HepG2 (cell line): ENCODE data around the gene PLEKHG2. TPM values are rescaled to one million over a fixed set of nuclear protein-coding genes. Genes with fewer than 3 reads are reported as not detected.

Experiments
- AKAP8 ChIP-seq: sonication (generic); formaldehyde crosslinking; IDR thresholded peaks from 2 replicates; pipeline ENCODE4 v1.5.1; 2020; ENCODE audit warnings: mild to moderate bottlenecking, missing genetic modification reagents
- ATF1 ChIP-seq: IDR thresholded peaks from 2 replicates; pipeline ENCODE4 v1.6.1; 2016; ENCODE audit warnings: mild to moderate bottlenecking, control low read depth
- GLI4 ChIP-seq: sonication (generic); formaldehyde crosslinking; IDR thresholded peaks from 2 replicates; pipeline ENCODE4 v1.5.1; 2020; ENCODE audit warnings: missing genetic modification reagents, mild to moderate bottlenecking, moderate library complexity, borderline replicate concordance
- KAT8 ChIP-seq: IDR thresholded peaks from 2 replicates; pipeline ENCODE4 v1.6.1; 2016; ENCODE audit warnings: missing genetic modification reagents, missing compliant biosample characterization
- PCBP2 ChIP-seq: fragments of 200-400 bp; formaldehyde crosslinking; optimal IDR thresholded peaks from 2 replicates; pipeline ENCODE3; 2018; ENCODE audit warnings: low read length, low read depth; ENCODE audit not compliant: poor library complexity, severe bottlenecking
- PRPF4 ChIP-seq: fragments of 200-400 bp; formaldehyde crosslinking; IDR thresholded peaks from 2 replicates; pipeline ENCODE4 v1.6.1; 2016; ENCODE audit warnings: low read length, low read depth; ENCODE audit not compliant: poor library complexity, severe bottlenecking
- REXO4 ChIP-seq: sonication (generic); formaldehyde crosslinking; IDR thresholded peaks from 2 replicates; pipeline ENCODE4 v1.8.0; 2022; ENCODE audit warnings: missing genetic modification reagents, mild to moderate bottlenecking, borderline replicate concordance
- TCF12 ChIP-seq, 2 experiments: fragments of 450-650 bp in 1 of 2; sonication (generic) in 1 of 2; formaldehyde crosslinking in 1 of 2; IDR thresholded peaks; 2 replicates each; pipeline versions ENCODE4 v1.6.1 to v1.8.0; 2017 to 2022; ENCODE audit warnings: antibody characterized with exemption in 1 of 2, mild to moderate bottlenecking in 1 of 2, missing genetic modification reagents in 1 of 2, moderate library complexity in 1 of 2
- ZNF367 ChIP-seq: sonication (generic); formaldehyde crosslinking; IDR thresholded peaks from 2 replicates; pipeline ENCODE4 v1.4.0; 2020; ENCODE audit warnings: missing genetic modification reagents, borderline replicate concordance
- ZNF446 ChIP-seq: sonication (generic); formaldehyde crosslinking; IDR thresholded peaks from 2 replicates; pipeline ENCODE4 v1.5.0; 2020; ENCODE audit warnings: mild to moderate bottlenecking, missing genetic modification reagents
- ZNF563 ChIP-seq: sonication (generic); formaldehyde crosslinking; IDR thresholded peaks from 2 replicates; pipeline ENCODE4 v1.8.0; 2022; ENCODE audit warnings: mild to moderate bottlenecking, moderate library complexity, missing genetic modification reagents
- ZNF790 ChIP-seq: sonication (generic); formaldehyde crosslinking; IDR thresholded peaks from 2 replicates; pipeline ENCODE4 v1.8.0; 2022; ENCODE audit warnings: missing genetic modification reagents, mild to moderate bottlenecking, borderline replicate concordance
- ZNF800 ChIP-seq: sonication (generic); formaldehyde crosslinking; IDR thresholded peaks from 2 replicates; pipeline ENCODE4 v1.4.0; 2020; ENCODE audit warnings: missing genetic modification reagents
- polyA plus RNA-seq, 8 experiments: library from polyadenylated mRNA; depleted of rRNA in 3 of 8; stranded (reverse) in 7 of 8; unstranded in 1 of 8; fragments of >200 nt; fragmentation: Illumina TruSeq in 4 of 8; extraction: Trizol in 4 of 8; gene quantifications; 2 replicates each; pipeline versions ENCODE4 v1.2.1 to v1.2.3, GENCODE V29; 2011 to 2016; ENCODE audit warnings: low read depth in 4 of 8, missing spikeins in 1 of 8, mixed read lengths in 1 of 8; ENCODE audit not compliant: insufficient read depth in 1 of 8
- total RNA-seq, 5 experiments: library from RNA; depleted of rRNA; stranded (reverse); fragments of >200 nt; fragmentation: Illumina TruSeq; extraction: Trizol; gene quantifications; 2 replicates each; pipeline ENCODE4 v1.2.3, GENCODE V29; 2016; ENCODE audit warnings: low read depth in 1 of 5
- TF ChIP-seq, protein P1 (sequence below): sonication (generic); formaldehyde crosslinking; conservative IDR thresholded peaks from 2 replicates; pipeline ENCODE4 v1.4.0; 2020; ENCODE audit warnings: missing genetic modification reagents
- TF ChIP-seq, protein P2 (sequence below): sonication (generic); formaldehyde crosslinking; IDR thresholded peaks from 2 replicates; pipeline ENCODE4 v1.9.0; 2021; ENCODE audit warnings: mild to moderate bottlenecking, missing genetic modification reagents
- TF ChIP-seq, protein P3 (sequence below): sonication (generic); formaldehyde crosslinking; IDR thresholded peaks from 2 replicates; pipeline ENCODE4 v1.8.0; 2022; ENCODE audit warnings: low read depth, missing genetic modification reagents

The PLEKHG2 gene
- total and polyA plus RNA-seq, 2 of the 13 experiments (the other 11 are each of a cell fraction or from before 2014, with no cell fraction given), result 3.6 to 6.8 TPM

GRCh38 chr19:39409208-39410016 is 3.1 kb upstream of the PLEKHG2 start (continued):
- TF ChIP-seq, protein P1, sequence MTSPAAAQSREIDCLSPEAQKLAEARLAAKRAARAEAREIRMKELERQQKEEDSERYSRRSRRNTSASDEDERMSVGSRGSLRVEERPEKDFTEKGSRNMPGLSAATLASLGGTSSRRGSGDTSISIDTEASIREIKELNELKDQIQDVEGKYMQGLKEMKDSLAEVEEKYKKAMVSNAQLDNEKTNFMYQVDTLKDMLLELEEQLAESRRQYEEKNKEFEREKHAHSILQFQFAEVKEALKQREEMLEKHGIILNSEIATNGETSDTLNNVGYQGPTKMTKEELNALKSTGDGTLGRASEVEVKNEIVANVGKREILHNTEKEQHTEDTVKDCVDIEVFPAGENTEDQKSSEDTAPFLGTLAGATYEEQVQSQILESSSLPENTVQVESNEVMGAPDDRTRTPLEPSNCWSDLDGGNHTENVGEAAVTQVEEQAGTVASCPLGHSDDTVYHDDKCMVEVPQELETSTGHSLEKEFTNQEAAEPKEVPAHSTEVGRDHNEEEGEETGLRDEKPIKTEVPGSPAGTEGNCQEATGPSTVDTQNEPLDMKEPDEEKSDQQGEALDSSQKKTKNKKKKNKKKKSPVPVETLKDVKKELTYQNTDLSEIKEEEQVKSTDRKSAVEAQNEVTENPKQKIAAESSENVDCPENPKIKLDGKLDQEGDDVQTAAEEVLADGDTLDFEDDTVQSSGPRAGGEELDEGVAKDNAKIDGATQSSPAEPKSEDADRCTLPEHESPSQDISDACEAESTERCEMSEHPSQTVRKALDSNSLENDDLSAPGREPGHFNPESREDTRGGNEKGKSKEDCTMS (CRISPR knock-in tag), result no peak
- TF ChIP-seq, protein P2, sequence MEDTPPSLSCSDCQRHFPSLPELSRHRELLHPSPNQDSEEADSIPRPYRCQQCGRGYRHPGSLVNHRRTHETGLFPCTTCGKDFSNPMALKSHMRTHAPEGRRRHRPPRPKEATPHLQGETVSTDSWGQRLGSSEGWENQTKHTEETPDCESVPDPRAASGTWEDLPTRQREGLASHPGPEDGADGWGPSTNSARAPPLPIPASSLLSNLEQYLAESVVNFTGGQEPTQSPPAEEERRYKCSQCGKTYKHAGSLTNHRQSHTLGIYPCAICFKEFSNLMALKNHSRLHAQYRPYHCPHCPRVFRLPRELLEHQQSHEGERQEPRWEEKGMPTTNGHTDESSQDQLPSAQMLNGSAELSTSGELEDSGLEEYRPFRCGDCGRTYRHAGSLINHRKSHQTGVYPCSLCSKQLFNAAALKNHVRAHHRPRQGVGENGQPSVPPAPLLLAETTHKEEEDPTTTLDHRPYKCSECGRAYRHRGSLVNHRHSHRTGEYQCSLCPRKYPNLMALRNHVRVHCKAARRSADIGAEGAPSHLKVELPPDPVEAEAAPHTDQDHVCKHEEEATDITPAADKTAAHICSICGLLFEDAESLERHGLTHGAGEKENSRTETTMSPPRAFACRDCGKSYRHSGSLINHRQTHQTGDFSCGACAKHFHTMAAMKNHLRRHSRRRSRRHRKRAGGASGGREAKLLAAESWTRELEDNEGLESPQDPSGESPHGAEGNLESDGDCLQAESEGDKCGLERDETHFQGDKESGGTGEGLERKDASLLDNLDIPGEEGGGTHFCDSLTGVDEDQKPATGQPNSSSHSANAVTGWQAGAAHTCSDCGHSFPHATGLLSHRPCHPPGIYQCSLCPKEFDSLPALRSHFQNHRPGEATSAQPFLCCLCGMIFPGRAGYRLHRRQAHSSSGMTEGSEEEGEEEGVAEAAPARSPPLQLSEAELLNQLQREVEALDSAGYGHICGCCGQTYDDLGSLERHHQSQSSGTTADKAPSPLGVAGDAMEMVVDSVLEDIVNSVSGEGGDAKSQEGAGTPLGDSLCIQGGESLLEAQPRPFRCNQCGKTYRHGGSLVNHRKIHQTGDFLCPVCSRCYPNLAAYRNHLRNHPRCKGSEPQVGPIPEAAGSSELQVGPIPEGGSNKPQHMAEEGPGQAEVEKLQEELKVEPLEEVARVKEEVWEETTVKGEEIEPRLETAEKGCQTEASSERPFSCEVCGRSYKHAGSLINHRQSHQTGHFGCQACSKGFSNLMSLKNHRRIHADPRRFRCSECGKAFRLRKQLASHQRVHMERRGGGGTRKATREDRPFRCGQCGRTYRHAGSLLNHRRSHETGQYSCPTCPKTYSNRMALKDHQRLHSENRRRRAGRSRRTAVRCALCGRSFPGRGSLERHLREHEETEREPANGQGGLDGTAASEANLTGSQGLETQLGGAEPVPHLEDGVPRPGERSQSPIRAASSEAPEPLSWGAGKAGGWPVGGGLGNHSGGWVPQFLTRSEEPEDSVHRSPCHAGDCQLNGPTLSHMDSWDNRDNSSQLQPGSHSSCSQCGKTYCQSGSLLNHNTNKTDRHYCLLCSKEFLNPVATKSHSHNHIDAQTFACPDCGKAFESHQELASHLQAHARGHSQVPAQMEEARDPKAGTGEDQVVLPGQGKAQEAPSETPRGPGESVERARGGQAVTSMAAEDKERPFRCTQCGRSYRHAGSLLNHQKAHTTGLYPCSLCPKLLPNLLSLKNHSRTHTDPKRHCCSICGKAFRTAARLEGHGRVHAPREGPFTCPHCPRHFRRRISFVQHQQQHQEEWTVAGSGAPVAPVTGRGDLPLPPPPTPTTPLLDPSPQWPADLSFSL (CRISPR knock-in tag), result no peak
- no peak for TF ChIP-seq REXO4 (CRISPR knock-in tag)
- TF ChIP-seq ZNF800 (CRISPR knock-in tag), result no peak
- no peak for TF ChIP-seq AKAP8 (CRISPR knock-in tag)
- no peak for TF ChIP-seq PCBP2
- TF ChIP-seq ZNF446 (CRISPR knock-in tag), result no peak
- no peak for TF ChIP-seq ZNF563 (CRISPR knock-in tag)
- TF ChIP-seq, protein P3, sequence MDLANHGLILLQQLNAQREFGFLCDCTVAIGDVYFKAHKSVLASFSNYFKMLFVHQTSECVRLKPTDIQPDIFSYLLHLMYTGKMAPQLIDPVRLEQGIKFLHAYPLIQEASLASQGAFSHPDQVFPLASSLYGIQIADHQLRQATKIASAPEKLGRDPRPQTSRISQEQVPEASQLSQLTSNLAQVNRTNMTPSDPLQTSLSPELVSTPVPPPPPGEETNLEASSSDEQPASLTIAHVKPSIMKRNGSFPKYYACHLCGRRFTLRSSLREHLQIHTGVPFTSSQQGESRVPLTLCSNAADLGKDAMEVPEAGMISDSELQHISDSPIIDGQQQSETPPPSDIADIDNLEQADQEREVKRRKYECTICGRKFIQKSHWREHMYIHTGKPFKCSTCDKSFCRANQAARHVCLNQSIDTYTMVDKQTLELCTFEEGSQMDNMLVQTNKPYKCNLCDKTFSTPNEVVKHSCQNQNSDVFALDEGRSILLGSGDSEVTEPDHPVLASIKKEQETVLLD (CRISPR knock-in tag), result peak; percentile 30; the same call in 1 of the 2 replicates
- no peak for TF ChIP-seq KAT8 (CRISPR knock-in tag)
- TF ChIP-seq PRPF4, result no peak
- TF ChIP-seq ZNF367 (CRISPR knock-in tag), result no peak
- TF ChIP-seq ZNF790 (CRISPR knock-in tag), result 0 out of 2 replicates have a peak, but pooled peaks have one; percentile 30
- peak; percentile 69 for TF ChIP-seq ATF1 (CRISPR knock-in tag)
- TF ChIP-seq GLI4, result no peak
- no peak for TF ChIP-seq TCF12 (IDR thresholded peaks at IDR 0.05)
- TF ChIP-seq TCF12 (CRISPR knock-in tag; IDR thresholded peaks at IDR 0.05), result no peak
